ENCODE measurements around the gene OR51B2.

OR51B2 gene

GRCh38 chr11:5282628-5283027, 41.5 kb downstream of the OR51B2 start:
- no peak for DNase-seq (ENCODE audit: low read depth)

- no peak for DNase-seq (ENCODE audit: low read depth)
Observed at GRCh38 chr11:5281596-5281995, 42.5 kb downstream of the OR51B2 start.

- DNase-seq (ENCODE audit: low read depth), result no peak
Observed at GRCh38 chr11:5280582-5281102, 43.5 kb downstream of the OR51B2 start.

GRCh38 chr11:5279471-5280090, 44.5 kb downstream of the OR51B2 start:
- DNase-seq (ENCODE audit: low read depth), result no peak

- DNase-seq (ENCODE audit: low read depth), result no peak
Observed at GRCh38 chr11:5277807-5278382, 46.2 kb downstream of the OR51B2 start.

GRCh38 chr11:5276697-5277096, 47.4 kb downstream of the OR51B2 start:
- DNase-seq (ENCODE audit: low read depth), result no peak

GRCh38 chr11:5275369-5276110, 48.6 kb downstream of the OR51B2 start:
- DNase-seq (ENCODE audit: low read depth), result no peak

- DNase-seq (ENCODE audit: low read depth), result no peak
Observed at GRCh38 chr11:5274395-5274794, 49.7 kb downstream of the OR51B2 start.
